ENCODE measurements around the gene ZNF772. TPM values are rescaled to one million over a fixed set of nuclear protein-coding genes. Genes with fewer than 3 reads are reported as not detected.

Gene ZNF772
- total RNA-seq, 1 experiment from 2014 or later = 11.4 TPM

DNA sequence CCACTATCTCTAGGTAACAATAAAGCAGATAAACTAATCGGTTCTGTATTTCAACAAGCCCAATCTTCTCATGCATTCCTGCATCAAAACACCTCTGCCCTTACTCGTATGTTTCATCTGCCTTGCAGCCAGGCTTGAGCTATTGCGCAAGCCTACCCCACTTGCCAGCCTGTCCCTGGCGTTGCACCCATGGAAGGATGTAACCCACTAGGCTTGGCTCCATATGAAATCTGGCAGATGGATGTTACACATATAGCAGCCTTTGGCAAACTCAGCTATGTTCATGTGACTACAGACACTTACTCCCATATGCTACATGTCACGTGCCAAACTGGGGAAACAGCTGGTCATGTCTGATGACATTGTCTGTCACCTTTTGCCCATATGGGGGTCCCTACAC is 37.9 kb upstream of the ZNF772 start:
- Histone ChIP-seq H4K5ac (ENCODE audit: insufficient read length, low read depth, low read length) (no peak overlapping the region), H2BK15ac (ENCODE audit: low read depth, low read length) (no peak overlapping the region), H3K14ac (ENCODE audit: insufficient read depth, low read length) (no peak overlapping the region), H2BK5ac (ENCODE audit: insufficient read length, low read length) (no peak overlapping the region), H3K4ac (ENCODE audit: low read depth, low read length) (no peak overlapping the region), H3K4me1 (ENCODE audit: insufficient read depth, low read length) (no peaks in the 10 kb centered on the region), H3K9ac (ENCODE audit: extremely low read depth, insufficient read length, low read length) (no peak overlapping the region), H2BK12ac (ENCODE audit: insufficient read length, low read depth, low read length) (no peak overlapping the region), H3K9me3 (ENCODE audit: control insufficient read depth, low read depth, low read length) (peaks cover 19% of the 10 kb centered on the region), H4K20me1 (ENCODE audit: control insufficient read depth, insufficient read depth, insufficient read length) (no peaks in the 10 kb centered on the region), H4K91ac (ENCODE audit: insufficient read length, low read depth, low read length) (no peak overlapping the region), H3K27ac (ENCODE audit: insufficient read length, low read depth, low read length) (no peak overlapping the region), H3K27me3 (ENCODE audit: insufficient read depth, low read length) (no peaks in the 10 kb centered on the region), H2AFZ (ENCODE audit: low read length) (no peak overlapping the region), H3K4me2 (ENCODE audit: insufficient read depth, insufficient read length, low read length) (no peak overlapping the region), H3K23me2 (ENCODE audit: insufficient read length, low read depth, low read length, poor library complexity, severe bottlenecking) (no peaks in the 10 kb centered on the region), H3K79me2 (ENCODE audit: insufficient read depth, low read length) (no peaks in the 10 kb centered on the region), H2BK120ac (ENCODE audit: low read depth, low read length, poor library complexity, severe bottlenecking) (no peak overlapping the region), H3K23ac (ENCODE audit: insufficient read length, low read depth, low read length) (no peak overlapping the region), H4K8ac (replicated peaks; ENCODE audit: insufficient read length, low read depth, low read length) (no peak overlapping the region), H3K18ac (ENCODE audit: insufficient read length, low read depth, low read length) (no peak overlapping the region), H2BK20ac (ENCODE audit: low read depth, low read length, poor library complexity, severe bottlenecking) (no peak overlapping the region), H3K79me1 (ENCODE audit: insufficient read depth, low read depth, low read length, poor library complexity, severe bottlenecking) (no peaks in the 10 kb centered on the region), H3T11ph (ENCODE audit: low read length) (no peak overlapping the region), H2AK5ac (ENCODE audit: insufficient read length, low read length) (no peak overlapping the region), H3K56ac (ENCODE audit: insufficient read length, low read depth, low read length) (no peak overlapping the region)
- Mint-ChIP-seq H3K27me3 (ENCODE audit: low read depth) (peaks cover 2% of the 10 kb centered on the region), H3K36me3 (ENCODE audit: insufficient read depth in 1 of 3, low read depth in 3 of 3) (peaks cover 10 to 39% (median 19%) of the 10 kb centered on the region in 3 experiments; a peak in 6 of 7 replicates), H3K4me3 (no peak overlapping the region), H3K9me3 (peaks cover 47 to 62% of the 10 kb centered on the region in 2 experiments), H3K27ac (no peak overlapping the region), H3K4me1 (no peaks in the 10 kb centered on the region)
- no CpG with 5 or more reads among the region's 5 CpGs for WGBS (ENCODE audit: extremely low coverage, insufficient read length, low lambda C conversion rate)
- TF ChIP-seq, protein P1, sequence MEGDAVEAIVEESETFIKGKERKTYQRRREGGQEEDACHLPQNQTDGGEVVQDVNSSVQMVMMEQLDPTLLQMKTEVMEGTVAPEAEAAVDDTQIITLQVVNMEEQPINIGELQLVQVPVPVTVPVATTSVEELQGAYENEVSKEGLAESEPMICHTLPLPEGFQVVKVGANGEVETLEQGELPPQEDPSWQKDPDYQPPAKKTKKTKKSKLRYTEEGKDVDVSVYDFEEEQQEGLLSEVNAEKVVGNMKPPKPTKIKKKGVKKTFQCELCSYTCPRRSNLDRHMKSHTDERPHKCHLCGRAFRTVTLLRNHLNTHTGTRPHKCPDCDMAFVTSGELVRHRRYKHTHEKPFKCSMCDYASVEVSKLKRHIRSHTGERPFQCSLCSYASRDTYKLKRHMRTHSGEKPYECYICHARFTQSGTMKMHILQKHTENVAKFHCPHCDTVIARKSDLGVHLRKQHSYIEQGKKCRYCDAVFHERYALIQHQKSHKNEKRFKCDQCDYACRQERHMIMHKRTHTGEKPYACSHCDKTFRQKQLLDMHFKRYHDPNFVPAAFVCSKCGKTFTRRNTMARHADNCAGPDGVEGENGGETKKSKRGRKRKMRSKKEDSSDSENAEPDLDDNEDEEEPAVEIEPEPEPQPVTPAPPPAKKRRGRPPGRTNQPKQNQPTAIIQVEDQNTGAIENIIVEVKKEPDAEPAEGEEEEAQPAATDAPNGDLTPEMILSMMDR (conservative IDR thresholded peaks at IDR 0.05) = no peak
- DNase-seq = no peak
